ENCODE results near the gene MAP10. TPM values are rescaled to one million over a fixed set of nuclear protein-coding genes. Genes with fewer than 3 reads are reported as not detected.
"Not testable (repeated sequence)": the region's sequence is repeated elsewhere in the genome, so short reads cannot be mapped to it uniquely, and the experiment has no call there.

MAP10 gene, protein sequence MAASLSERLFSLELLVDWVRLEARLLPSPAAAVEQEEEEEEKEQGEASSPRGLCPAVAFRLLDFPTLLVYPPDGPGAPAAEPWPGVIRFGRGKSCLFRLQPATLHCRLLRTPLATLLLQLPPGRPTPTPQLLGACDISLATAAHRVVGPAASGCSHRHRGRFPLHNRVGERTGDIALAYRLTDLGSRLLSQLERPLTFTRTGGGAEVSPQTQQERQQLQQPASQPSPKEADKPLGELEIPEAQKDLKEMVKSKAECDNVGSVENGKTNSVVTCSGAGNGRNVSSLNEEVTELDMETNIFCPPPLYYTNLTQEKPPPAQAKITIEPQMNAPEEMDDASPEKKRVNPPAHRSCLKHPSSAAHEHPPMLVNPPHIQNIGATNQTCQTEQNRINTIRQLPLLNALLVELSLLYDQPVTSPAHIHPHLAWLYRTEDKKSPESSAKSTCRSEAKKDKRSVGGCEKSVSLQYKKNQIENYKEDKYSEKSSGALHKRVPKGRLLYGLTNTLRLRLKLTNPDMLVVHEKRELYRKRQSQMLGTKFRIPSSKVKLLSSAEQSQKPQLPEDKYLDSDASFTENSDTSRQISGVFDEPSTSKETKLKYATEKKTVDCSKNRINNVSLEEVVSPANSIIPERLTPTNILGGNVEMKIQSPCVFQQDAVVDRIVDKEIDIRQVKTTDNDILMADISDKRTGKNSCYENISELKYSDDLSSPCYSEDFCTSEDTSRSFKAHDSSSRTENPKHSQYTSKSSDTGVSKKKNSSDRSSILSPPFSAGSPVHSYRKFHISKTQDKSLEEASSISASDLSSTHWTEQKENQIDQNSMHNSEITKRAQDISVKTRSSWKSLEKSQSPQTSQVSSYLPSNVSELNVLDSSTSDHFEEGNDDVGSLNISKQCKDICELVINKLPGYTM
- total RNA-seq (2014; rRNA removed; shearing (Covaris generic)), result not detected in 2 replicates
- not detected in 2 replicates for polyA plus RNA-seq (2015; cell fraction: cytosol; rRNA removed)
- polyA plus RNA-seq (2015; cell fraction: nucleus; rRNA removed), result not detected in 2 replicates

GRCh38 chr1:232805269-232806185 is at the start of gene MAP10:
Gene MAP10, plus strand, starts transcription at chr1:232805416. Its CDS starts 34 bp downstream, at chr1:232805450.
- no peak for DNase-seq (ENCODE audit: low read depth)

DNA sequence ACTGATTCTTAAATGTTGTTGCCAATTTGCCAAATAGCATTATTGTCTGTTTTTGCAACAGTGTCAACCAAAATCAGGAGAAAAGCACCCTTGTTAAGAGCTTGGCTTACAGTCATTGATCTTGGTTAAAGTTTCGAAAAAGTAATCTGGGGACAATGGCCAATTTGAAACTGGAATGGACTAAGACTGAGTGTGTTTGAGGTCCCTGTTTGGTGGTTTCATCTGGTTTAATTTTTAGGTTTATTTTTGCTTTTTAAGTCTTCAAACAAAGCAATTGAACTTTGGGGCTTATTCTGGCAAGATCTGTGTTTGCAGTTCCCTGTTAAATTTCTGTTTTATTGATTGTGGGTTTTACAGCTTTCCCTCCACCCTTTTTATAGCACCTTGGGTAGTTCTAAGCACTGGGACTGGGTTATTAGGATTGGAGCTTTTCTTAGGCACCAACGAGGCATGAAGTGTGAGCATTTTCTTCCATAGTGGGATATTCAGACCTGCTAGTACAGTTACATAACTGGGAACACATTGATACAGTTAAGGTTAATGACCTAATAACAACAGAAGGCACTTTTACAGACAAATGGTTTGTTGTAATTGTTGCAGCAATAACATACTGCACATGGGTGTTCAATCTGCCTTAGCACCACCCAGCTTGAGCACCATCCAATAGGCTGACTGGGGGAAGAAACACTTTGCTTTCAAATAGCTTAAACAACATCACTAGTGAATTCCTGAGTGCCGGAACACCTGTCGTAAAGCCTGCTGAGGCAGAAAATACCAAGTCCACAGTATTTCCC is 40.6 kb upstream of the MAP10 start:
- DNase-seq (ENCODE audit: low read depth), result no peak

GRCh38 chr1:232765542-232765941 is 39.7 kb upstream of the MAP10 start:
- no peak for DNase-seq (ENCODE audit: low read depth)

DNA sequence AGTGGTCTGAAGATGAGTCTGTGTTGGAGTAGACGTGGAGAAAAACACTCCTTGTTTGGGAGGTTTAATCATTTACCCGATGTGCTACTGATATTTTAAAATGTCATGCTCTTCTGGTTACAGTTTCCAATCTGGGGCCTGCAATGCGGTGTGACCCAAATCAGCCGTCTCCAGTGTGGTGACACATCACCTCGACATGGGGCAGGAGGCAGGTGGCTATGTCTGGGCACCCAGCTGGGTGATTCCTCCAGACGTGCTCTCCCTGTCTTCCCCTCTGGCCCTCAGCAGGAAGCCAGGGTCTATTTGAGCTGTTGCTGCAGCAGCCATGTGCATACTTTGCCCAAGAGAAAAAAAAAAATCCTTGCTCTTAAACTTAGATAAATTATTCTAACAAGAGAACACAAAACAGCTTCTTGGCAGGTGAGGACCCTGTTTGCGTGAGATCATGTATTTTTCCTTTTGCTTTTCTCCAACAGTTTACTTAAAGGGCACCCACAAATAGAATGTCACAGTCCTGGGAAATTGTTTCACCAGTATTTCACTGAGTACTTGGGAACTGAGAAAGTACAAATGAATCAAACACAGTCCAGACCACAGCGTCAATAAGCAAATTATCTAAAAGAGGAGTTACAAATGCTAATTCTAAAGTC is 38.9 kb upstream of the MAP10 start:
- no peak for DNase-seq (ENCODE audit: low read depth)

GRCh38 chr1:232766904-232767303 is 38.3 kb upstream of the MAP10 start:
- DNase-seq (ENCODE audit: low read depth), result no peak

- peak; percentile 81 for DNase-seq (ENCODE audit: low read depth)
Measured at GRCh38 chr1:232767305-232768074, 37.7 kb upstream of the MAP10 start.

- DNase-seq (ENCODE audit: low read depth), result no peak
Measured at GRCh38 chr1:232768793-232769192, 36.4 kb upstream of the MAP10 start.

DNA sequence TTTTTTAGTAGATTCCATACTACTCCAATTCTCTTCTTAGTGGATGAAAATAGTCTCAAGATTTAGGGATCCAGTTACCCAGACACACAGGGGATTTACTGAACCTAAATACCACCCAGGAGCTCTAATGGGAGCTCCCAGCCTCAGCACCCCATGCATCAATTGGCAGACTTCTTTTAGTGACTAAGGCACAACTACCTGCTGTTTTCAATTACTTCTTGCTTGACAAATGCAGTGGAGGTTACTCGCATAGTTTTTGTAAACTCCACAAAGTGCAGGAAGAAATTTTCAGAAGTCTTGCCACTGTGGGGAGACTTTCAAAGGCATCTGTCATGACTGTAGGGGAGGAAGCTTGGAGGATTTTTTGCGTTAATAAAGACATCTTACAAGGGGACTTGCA is 35.5 kb upstream of the MAP10 start:
- no peak for DNase-seq (ENCODE audit: low read depth)

DNA sequence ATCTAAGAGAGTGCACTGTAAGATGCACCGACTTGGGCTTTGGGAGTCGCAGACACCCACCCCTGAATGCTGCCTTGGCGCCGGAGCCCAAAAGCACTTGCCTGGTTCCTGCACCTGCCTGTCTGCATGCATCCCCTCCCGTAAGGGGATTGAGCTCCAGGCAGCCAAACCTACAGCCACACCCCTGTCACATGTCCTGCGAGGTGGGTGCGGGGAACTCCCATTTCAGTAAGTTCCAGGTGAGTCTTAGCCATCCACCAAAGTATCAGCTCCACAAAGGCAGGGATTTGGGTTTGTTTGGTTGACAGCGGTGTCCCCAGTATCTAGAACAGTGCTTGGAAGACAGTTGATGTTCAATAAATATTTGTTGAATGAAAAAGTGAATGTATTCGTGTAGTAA is 31.5 kb upstream of the MAP10 start:
- no peak for DNase-seq (ENCODE audit: low read depth)

- no peak for DNase-seq (ENCODE audit: low read depth)
Measured at GRCh38 chr1:232776526-232777106, 28.6 kb upstream of the MAP10 start.

- DNase-seq (ENCODE audit: low read depth), result no peak
Measured at GRCh38 chr1:232780354-232780753, 24.9 kb upstream of the MAP10 start.

GRCh38 chr1:232784794-232785193 is 20.4 kb upstream of the MAP10 start:
- DNase-seq (ENCODE audit: low read depth), result no peak

- DNase-seq (ENCODE audit: low read depth), result not testable (repeated sequence)
Measured at GRCh38 chr1:232785630-232786029, 19.6 kb upstream of the MAP10 start.

DNA sequence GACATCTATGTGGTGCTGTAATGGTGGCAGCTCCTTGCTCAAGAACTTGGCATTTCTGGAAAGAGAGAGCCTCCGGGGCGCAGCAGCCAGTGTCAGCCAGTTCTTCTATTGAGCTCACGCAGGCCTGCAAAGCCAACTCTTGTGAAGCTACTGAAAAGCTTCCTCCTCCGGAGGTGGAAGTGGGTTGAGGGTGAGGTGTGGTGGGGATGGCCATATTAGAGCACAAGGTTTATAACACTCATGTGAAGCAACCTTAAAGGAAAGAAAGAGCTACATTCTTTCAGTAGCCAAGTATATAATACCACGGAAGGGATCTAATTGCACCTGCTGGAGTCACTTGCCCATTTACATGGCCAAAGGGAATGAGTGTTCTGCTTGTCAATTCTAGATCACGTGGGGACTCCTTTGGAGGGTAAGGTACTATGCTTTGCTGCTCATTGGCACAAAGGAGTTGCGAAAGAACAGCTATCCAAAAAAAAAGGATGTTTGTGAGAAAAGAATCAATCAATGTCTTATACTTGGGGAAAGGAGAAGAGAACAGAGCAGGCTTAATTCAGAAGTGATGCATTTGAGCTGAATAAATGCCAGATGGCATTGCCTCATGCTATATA is 18.3 kb upstream of the MAP10 start:
- no peak for DNase-seq (ENCODE audit: low read depth)

- no peak for DNase-seq (ENCODE audit: low read depth)
Measured at GRCh38 chr1:232788235-232788872, 16.9 kb upstream of the MAP10 start.

- DNase-seq (ENCODE audit: low read depth), result no peak
Measured at GRCh38 chr1:232789651-232790050, 15.6 kb upstream of the MAP10 start.

DNA sequence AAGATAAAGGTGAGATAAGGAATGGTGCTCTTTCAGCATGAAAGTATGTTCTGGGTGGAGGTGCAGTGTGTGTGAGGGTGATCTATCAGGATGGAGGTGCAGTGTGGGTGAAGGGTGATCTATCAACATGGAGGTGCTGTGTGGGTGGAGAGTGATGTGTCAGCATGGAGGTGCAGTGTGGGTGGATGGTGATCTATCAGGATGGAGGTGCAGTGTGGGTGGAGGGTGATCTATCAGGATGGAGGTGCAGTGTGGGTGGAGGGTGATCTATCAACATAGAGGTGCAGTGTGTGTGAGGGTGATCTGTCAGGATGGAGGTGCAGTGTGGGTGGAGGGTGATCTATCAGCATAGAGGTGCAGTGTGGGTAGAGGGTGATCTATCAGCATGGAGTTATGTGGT is 12.3 kb upstream of the MAP10 start:
- DNase-seq (ENCODE audit: low read depth), result no peak

GRCh38 chr1:232793944-232794343 is 11.3 kb upstream of the MAP10 start:
- peak; percentile 74 for DNase-seq (ENCODE audit: low read depth)
